ENCODE data around the gene ZFYVE28.

The ZFYVE28 gene

GRCh38 chr4:2378898-2379297 is 39.5 kb downstream of the ZFYVE28 start:
- DNase-seq (ENCODE audit: low read depth), result no peak
- TF ChIP-seq CTCF (IDR thresholded peaks at IDR 0.05; ENCODE audit: control insufficient read depth, extremely low read depth, insufficient read depth), result no peak
- H3K4me3 ChIP-seq (ENCODE audit: low read depth, low read length), result no peak overlapping the region

GRCh38 chr4:2378401-2378800 is 40.0 kb downstream of the ZFYVE28 start:
- DNase-seq (ENCODE audit: low read depth), result no peak
- TF ChIP-seq CTCF (IDR thresholded peaks at IDR 0.05; ENCODE audit: control insufficient read depth, extremely low read depth, insufficient read depth), result no peak

GRCh38 chr4:2377241-2377640 is 41.2 kb downstream of the ZFYVE28 start:
- H3K4me3 ChIP-seq (ENCODE audit: low read depth, low read length), result no peak overlapping the region
- TF ChIP-seq CTCF (IDR thresholded peaks at IDR 0.05; ENCODE audit: control insufficient read depth, extremely low read depth, insufficient read depth), result no peak
- DNase-seq (ENCODE audit: low read depth), result no peak

More at GRCh38 chr4:2378401-2378800, 40.0 kb downstream of the ZFYVE28 start:
- no peak overlapping the region for H3K4me3 ChIP-seq (ENCODE audit: low read depth, low read length)

- no peak for TF ChIP-seq CTCF (IDR thresholded peaks at IDR 0.05; ENCODE audit: control insufficient read depth, extremely low read depth, insufficient read depth)
- DNase-seq (ENCODE audit: low read depth), result no peak
- H3K4me3 ChIP-seq (ENCODE audit: low read depth, low read length), result no peak overlapping the region
Observed at GRCh38 chr4:2375427-2375826, 43.0 kb downstream of the ZFYVE28 start.

- no peak for TF ChIP-seq CTCF (IDR thresholded peaks at IDR 0.05; ENCODE audit: control insufficient read depth, extremely low read depth, insufficient read depth)
- H3K4me3 ChIP-seq (ENCODE audit: low read depth, low read length), result no peak overlapping the region
- DNase-seq (ENCODE audit: low read depth), result no peak
Observed at GRCh38 chr4:2373532-2373931, 44.9 kb downstream of the ZFYVE28 start.

- no peak for TF ChIP-seq CTCF (IDR thresholded peaks at IDR 0.05; ENCODE audit: control insufficient read depth, extremely low read depth, insufficient read depth)
- no peak overlapping the region for H3K4me3 ChIP-seq (ENCODE audit: low read depth, low read length)
- no peak for DNase-seq (ENCODE audit: low read depth)
Observed at GRCh38 chr4:2372488-2373030, 45.9 kb downstream of the ZFYVE28 start.

- no peak for TF ChIP-seq CTCF (IDR thresholded peaks at IDR 0.05; ENCODE audit: control insufficient read depth, extremely low read depth, insufficient read depth)
- H3K4me3 ChIP-seq (ENCODE audit: low read depth, low read length), result no peak overlapping the region
- DNase-seq (ENCODE audit: low read depth), result no peak
Observed at GRCh38 chr4:2371765-2372487, 46.5 kb downstream of the ZFYVE28 start.

Measured in LNCaP clone FGC (cell line).